ENCODE measurements around the gene COQ10A. TPM values are rescaled to one million over a fixed set of nuclear protein-coding genes. Genes with fewer than 3 reads are reported as not detected.

COQ10A gene
- total and polyA plus RNA-seq, 2 of the 13 experiments (the other 11 are each of a cell fraction or from before 2014, with no cell fraction given) = 21.0 to 37.3 TPM

DNA sequence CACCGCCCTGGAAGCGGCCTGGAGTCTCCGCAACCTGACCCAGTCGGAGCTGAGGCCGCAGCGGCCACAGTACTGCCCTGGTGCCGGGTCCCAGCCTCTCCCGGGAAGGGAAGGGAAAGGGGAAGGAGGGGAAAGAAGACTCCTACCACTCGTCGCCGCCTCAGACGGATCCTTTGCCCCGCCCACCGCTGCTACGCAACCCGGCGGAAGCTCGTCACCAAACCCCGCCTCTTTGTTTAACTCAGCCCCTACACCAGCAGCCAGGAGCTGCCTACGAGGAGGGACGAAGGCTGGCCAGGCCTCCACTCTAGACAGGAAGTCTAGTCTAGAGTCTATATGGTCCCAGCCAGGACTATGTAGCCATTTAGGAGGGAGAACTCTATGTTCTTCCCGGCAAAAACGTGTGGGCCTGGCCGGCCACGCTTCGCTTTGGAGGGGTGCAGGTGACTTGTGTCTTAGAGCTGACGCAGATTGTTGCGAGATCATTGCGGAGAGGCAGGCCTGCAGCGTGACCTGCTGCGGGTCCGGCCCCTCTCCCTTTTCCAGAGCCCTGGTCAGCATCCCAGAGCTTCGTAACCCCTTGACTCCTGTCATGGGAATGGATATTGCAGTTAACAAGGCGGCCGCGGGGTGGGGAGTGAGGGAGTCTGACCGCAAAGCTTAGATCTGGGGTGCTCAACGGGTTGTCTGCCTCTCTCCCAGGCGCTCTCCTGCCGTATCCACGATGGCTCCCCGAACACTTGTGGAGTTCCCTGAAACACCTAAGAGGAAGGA is 44.8 kb upstream of the COQ10A start, which contains the start of gene RNF41 (continued):
- TF ChIP-seq PLSCR1 (CRISPR knock-in tag; IDR thresholded peaks at IDR 0.05; ENCODE audit: borderline replicate concordance) = no peak
- TF ChIP-seq, protein P1, sequence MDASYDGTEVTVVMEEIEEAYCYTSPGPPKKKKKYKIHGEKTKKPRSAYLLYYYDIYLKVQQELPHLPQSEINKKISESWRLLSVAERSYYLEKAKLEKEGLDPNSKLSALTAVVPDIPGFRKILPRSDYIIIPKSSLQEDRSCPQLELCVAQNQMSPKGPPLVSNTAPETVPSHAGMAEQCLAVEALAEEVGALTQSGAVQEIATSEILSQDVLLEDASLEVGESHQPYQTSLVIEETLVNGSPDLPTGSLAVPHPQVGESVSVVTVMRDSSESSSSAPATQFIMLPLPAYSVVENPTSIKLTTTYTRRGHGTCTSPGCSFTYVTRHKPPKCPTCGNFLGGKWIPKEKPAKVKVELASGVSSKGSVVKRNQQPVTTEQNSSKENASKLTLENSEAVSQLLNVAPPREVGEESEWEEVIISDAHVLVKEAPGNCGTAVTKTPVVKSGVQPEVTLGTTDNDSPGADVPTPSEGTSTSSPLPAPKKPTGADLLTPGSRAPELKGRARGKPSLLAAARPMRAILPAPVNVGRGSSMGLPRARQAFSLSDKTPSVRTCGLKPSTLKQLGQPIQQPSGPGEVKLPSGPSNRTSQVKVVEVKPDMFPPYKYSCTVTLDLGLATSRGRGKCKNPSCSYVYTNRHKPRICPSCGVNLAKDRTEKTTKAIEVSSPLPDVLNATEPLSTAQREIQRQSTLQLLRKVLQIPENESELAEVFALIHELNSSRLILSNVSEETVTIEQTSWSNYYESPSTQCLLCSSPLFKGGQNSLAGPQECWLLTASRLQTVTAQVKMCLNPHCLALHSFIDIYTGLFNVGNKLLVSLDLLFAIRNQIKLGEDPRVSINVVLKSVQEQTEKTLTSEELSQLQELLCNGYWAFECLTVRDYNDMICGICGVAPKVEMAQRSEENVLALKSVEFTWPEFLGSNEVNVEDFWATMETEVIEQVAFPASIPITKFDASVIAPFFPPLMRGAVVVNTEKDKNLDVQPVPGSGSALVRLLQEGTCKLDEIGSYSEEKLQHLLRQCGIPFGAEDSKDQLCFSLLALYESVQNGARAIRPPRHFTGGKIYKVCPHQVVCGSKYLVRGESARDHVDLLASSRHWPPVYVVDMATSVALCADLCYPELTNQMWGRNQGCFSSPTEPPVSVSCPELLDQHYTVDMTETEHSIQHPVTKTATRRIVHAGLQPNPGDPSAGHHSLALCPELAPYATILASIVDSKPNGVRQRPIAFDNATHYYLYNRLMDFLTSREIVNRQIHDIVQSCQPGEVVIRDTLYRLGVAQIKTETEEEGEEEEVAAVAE (CRISPR knock-in tag; IDR thresholded peaks at IDR 0.05; ENCODE audit: borderline replicate concordance) = peak; percentile 71; the same call in 1 of the 2 replicates
- TF ChIP-seq, protein P2, sequence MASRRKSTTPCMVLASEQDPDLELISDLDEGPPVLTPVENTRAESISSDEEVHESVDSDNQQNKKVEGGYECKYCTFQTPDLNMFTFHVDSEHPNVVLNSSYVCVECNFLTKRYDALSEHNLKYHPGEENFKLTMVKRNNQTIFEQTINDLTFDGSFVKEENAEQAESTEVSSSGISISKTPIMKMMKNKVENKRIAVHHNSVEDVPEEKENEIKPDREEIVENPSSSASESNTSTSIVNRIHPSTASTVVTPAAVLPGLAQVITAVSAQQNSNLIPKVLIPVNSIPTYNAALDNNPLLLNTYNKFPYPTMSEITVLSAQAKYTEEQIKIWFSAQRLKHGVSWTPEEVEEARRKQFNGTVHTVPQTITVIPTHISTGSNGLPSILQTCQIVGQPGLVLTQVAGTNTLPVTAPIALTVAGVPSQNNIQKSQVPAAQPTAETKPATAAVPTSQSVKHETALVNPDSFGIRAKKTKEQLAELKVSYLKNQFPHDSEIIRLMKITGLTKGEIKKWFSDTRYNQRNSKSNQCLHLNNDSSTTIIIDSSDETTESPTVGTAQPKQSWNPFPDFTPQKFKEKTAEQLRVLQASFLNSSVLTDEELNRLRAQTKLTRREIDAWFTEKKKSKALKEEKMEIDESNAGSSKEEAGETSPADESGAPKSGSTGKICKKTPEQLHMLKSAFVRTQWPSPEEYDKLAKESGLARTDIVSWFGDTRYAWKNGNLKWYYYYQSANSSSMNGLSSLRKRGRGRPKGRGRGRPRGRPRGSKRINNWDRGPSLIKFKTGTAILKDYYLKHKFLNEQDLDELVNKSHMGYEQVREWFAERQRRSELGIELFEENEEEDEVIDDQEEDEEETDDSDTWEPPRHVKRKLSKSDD (CRISPR knock-in tag; IDR thresholded peaks at IDR 0.05; ENCODE audit: low read depth) = no peak
- TF ChIP-seq PCBP2 (optimal IDR thresholded peaks at IDR 0.05; ENCODE audit: low read depth, low read length, poor library complexity, severe bottlenecking) = peak; percentile 53
- no peak for TF ChIP-seq ZEB1 (IDR thresholded peaks at IDR 0.05; ENCODE audit: insufficient replicate concordance, low read depth)
- TF ChIP-seq POLR2G (IDR thresholded peaks at IDR 0.05; ENCODE audit: low read depth, low read length) = peak; percentile 84
- TF ChIP-seq MIER2 (CRISPR knock-in tag; IDR thresholded peaks at IDR 0.05) = peak; percentile 31; the same call in 1 of the 2 replicates
- no peak; the same call in 1 of the 2 replicates for TF ChIP-seq KDM5A (IDR thresholded peaks at IDR 0.05; ENCODE audit: borderline replicate concordance, low read length)
- TF ChIP-seq SMYD3 (CRISPR knock-in tag; IDR thresholded peaks at IDR 0.05) = 0 out of 2 replicates have a peak, but pooled peaks have one; percentile 52
- TF ChIP-seq CSRNP2 (CRISPR knock-in tag; conservative IDR thresholded peaks at IDR 0.05; ENCODE audit: low read depth) = no peak
- TF ChIP-seq ZNF878 (CRISPR knock-in tag; IDR thresholded peaks at IDR 0.05) = no peak
- TF ChIP-seq ZNF615 (CRISPR knock-in tag; IDR thresholded peaks at IDR 0.05; ENCODE audit: borderline replicate concordance) = no peak
- peak; percentile 49; the same call in 1 of the 2 replicates for TF ChIP-seq HOXA3 (CRISPR knock-in tag; IDR thresholded peaks at IDR 0.05)
- TF ChIP-seq KAT8 (CRISPR knock-in tag; IDR thresholded peaks at IDR 0.05) = peak; percentile 94
- no peak for TF ChIP-seq ZNF225 (CRISPR knock-in tag; IDR thresholded peaks at IDR 0.05)
- peak; percentile 80 to 85 for TF ChIP-seq POLR2A (IDR thresholded peaks at IDR 0.05; ENCODE audit: insufficient read depth in 1 of 2, low read depth in 2 of 2, low read length in 2 of 2)
- TF ChIP-seq KLF6 (CRISPR knock-in tag; IDR thresholded peaks at IDR 0.05) = no peak; the same call in 1 of the 2 replicates
- TF ChIP-seq, protein P3, sequence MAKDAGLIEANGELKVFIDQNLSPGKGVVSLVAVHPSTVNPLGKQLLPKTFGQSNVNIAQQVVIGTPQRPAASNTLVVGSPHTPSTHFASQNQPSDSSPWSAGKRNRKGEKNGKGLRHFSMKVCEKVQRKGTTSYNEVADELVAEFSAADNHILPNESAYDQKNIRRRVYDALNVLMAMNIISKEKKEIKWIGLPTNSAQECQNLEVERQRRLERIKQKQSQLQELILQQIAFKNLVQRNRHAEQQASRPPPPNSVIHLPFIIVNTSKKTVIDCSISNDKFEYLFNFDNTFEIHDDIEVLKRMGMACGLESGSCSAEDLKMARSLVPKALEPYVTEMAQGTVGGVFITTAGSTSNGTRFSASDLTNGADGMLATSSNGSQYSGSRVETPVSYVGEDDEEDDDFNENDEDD (CRISPR knock-in tag; IDR thresholded peaks at IDR 0.05; ENCODE audit: borderline replicate concordance) = peak; percentile 47; the same call in 1 of the 2 replicates

All from HepG2 (cell line).